K562 (cell line): ENCODE data around the gene INMT. TPM values are rescaled to one million over a fixed set of nuclear protein-coding genes. Genes with fewer than 3 reads are reported as not detected.

Experiments
- ATAC-seq: fragments of 200-7000 bp; cut with Tn5 transposase; 3 replicates; pipeline ENCODE4 v1.9.1; 2020; ENCODE audit warnings: moderate library complexity
- BruUV-seq: library from RNA; stranded (reverse); fragments of 400-500 nt; replicated peaks from 2 replicates; lab custom pipeline; 2021; lab: Mats Ljungman, UMichigan
- CTCF ChIA-PET: fragments of 300-600 bp; formaldehyde crosslinking; extraction: SDS; loops from one replicate; lab custom pipeline; 2021; ENCODE audit warnings: low intra/inter-chr PET ratio; lab: Yijun Ruan, JAX
- POLR2A ChIA-PET: fragments of 300-600, 350-650 bp; sonication (Branson Sonifier 250); formaldehyde crosslinking; extraction: SDS; loops from one replicate; lab custom pipeline; 2021; ENCODE audit warnings: antibody characterized with exemption, inconsistent platforms; lab: Yijun Ruan, JAX
- DNase-seq, 4 experiments: peaks; one replicate each; pipeline versions ENCODE4 v3.0.0 to v3.0.0-alpha.2; 2011 to 2018; ENCODE audit warnings: low spot score in 3 of 4, mixed read lengths in 3 of 4; ENCODE audit errors: extremely low read depth in 1 of 4
- FAIRE-seq: peaks from 2 replicates; lab custom pipeline; 2011; peaks lifted over from hg19 to GRCh38; lab: Jason Lieb, UNC
- H2AFZ ChIP-seq: 2 replicates; pipeline ENCODE4 v1.6.0; 2011; ENCODE audit warnings: low read depth, low read length, control low read depth, inconsistent platforms
- H3K27ac ChIP-seq: fragments of 200-600 bp; 3 replicates; pipeline ENCODE4 v1.8.0; 2011; ENCODE audit warnings: low read depth, mild to moderate bottlenecking, control low read depth, inconsistent platforms, low read length, moderate library complexity, mixed read lengths; ENCODE audit errors: extremely low read depth
- H3K27me3 ChIP-seq, 2 experiments: fragments of 300-600 bp in 1 of 2; 2 replicates in 1 of 2; 3 replicates in 1 of 2; pipeline versions ENCODE4 v1.6.0 to v1.8.0; 2011; ENCODE audit warnings: inconsistent platforms in 2 of 2, low read length in 2 of 2, mild to moderate bottlenecking in 1 of 2, mixed read lengths in 1 of 2, moderate library complexity in 1 of 2; ENCODE audit not compliant: control insufficient read depth in 2 of 2, insufficient read depth in 2 of 2
- H3K36me3 ChIP-seq: fragments of 300-600 bp; 3 replicates; pipeline ENCODE4 v1.8.0; 2011; ENCODE audit warnings: mild to moderate bottlenecking, low read length, inconsistent platforms; ENCODE audit not compliant: control insufficient read depth, insufficient read depth
- H3K4me1 ChIP-seq, 2 experiments: fragments of 200-600 bp in 1 of 2; replicated peaks in 1 of 2; 2 replicates in 1 of 2; 3 replicates in 1 of 2; pipeline versions ENCODE4 v1.5.1 to v1.8.0; 2011; ENCODE audit warnings: inconsistent platforms in 2 of 2, low read length in 2 of 2, mild to moderate bottlenecking in 1 of 2, mixed read lengths in 1 of 2, moderate library complexity in 1 of 2; ENCODE audit not compliant: control insufficient read depth in 2 of 2, insufficient read depth in 2 of 2
- H3K4me2 ChIP-seq: 2 replicates; pipeline ENCODE4 v1.6.1; 2011; ENCODE audit warnings: low read length, control low read depth, inconsistent platforms, mixed read lengths; ENCODE audit not compliant: insufficient read depth
- H3K4me3 ChIP-seq: fragments of 200-600 bp; sonication (generic), shearing (Covaris generic); 2 replicates; pipeline ENCODE4 v1.5.1; 2016; ENCODE audit warnings: control low read depth, inconsistent platforms
- H3K79me2 ChIP-seq: fragments of 200-600 bp; 3 replicates; pipeline ENCODE4 v1.8.0; 2011; ENCODE audit warnings: low read length, inconsistent platforms; ENCODE audit not compliant: control insufficient read depth, insufficient read depth
- H3K9ac ChIP-seq, 2 experiments: 2 replicates each; pipeline versions ENCODE4 v1.6.0 to v1.6.1; 2011; ENCODE audit warnings: low read depth in 2 of 2, low read length in 2 of 2, control low read depth in 1 of 2, inconsistent platforms in 1 of 2, mild to moderate bottlenecking in 1 of 2, mixed read lengths in 1 of 2; ENCODE audit not compliant: insufficient read depth in 1 of 2
- H3K9me1 ChIP-seq: one replicate; pipeline ENCODE4 v1.6.0; 2011; ENCODE audit warnings: inconsistent platforms, mild to moderate bottlenecking, low read length, moderate library complexity; ENCODE audit not compliant: control insufficient read depth, insufficient read depth
- H3K9me3 ChIP-seq: replicated peaks from 2 replicates; pipeline ENCODE4 v1.5.1; 2011; ENCODE audit warnings: low read depth, low read length, inconsistent platforms; ENCODE audit not compliant: control insufficient read depth, insufficient read depth
- H4K20me1 ChIP-seq: replicated peaks from 2 replicates; pipeline ENCODE4 v1.6.1; 2011; ENCODE audit warnings: low read length, inconsistent platforms, mixed read lengths; ENCODE audit not compliant: control insufficient read depth, insufficient read depth
- ILK ChIP-seq: fragments of 450-650 bp; IDR thresholded peaks from 2 replicates; pipeline ENCODE4 v1.6.1; 2016; ENCODE audit warnings: missing genetic modification characterization, low read depth, mild to moderate bottlenecking, missing compliant biosample characterization, moderate library complexity, borderline replicate concordance
- KLF1 ChIP-seq: fragments of 450-650 bp; IDR thresholded peaks from 2 replicates; pipeline ENCODE4 v1.6.1; 2016; ENCODE audit warnings: missing genetic modification characterization, missing compliant biosample characterization
- MIER1 ChIP-seq: fragments of 450-650 bp; IDR thresholded peaks from 2 replicates; pipeline ENCODE4 v1.6.1; 2016; ENCODE audit warnings: antibody characterized with exemption, mild to moderate bottlenecking, low read depth
- RBM15 ChIP-seq: fragments of 200-400 bp; formaldehyde crosslinking; IDR thresholded peaks from 2 replicates; pipeline ENCODE4 v1.6.1; 2018; ENCODE audit warnings: mild to moderate bottlenecking, low read length, moderate library complexity; ENCODE audit not compliant: insufficient read depth
- ZNF3 ChIP-seq: fragments of 250-450 bp; sonication (Bioruptor Pico); IDR thresholded peaks from 2 replicates; pipeline ENCODE4 v1.5.0; 2021; ENCODE audit warnings: mild to moderate bottlenecking, moderate library complexity
- ZNF699 ChIP-seq: fragments of 250-450 bp; sonication (Bioruptor Pico); IDR thresholded peaks from 2 replicates; pipeline ENCODE4 v1.8.0; 2021; ENCODE audit warnings: mild to moderate bottlenecking, moderate library complexity; ENCODE audit not compliant: insufficient replicate concordance
- ZNF717 ChIP-seq: fragments of 250-450 bp; sonication (Bioruptor Pico); IDR thresholded peaks from 2 replicates; pipeline ENCODE4 v1.5.0; 2021
- WGBS: fragments of 100-300 bp; shearing (Covaris generic); methylation state at CpG from one replicate; pipeline ENCODE4 v1.1.6; 2016; ENCODE audit warnings: low coverage, mixed read lengths; ENCODE audit not compliant: insufficient coverage; ENCODE audit errors: missing lambda C conversion rate; 5-methylcytosine and 5-hydroxymethylcytosine counted together
- in situ Hi-C: fragments of 300-500 bp; cut with MboI; formaldehyde crosslinking; loops from 4 replicates; pipeline ENCODE4 v1.15.0; 2018; ENCODE audit warnings: inconsistent platforms, mixed read lengths
- intact Hi-C: fragments of 100-400 bp; cut with micrococcal nuclease; formaldehyde crosslinking; loops from 2 replicates; pipeline ENCODE4 v1.14.2; 2022
- polyA plus RNA-seq, 8 experiments: library from polyadenylated mRNA; depleted of rRNA in 4 of 8; stranded (reverse) in 5 of 8; unstranded in 3 of 8; fragments of >200 nt; fragmentation: Nextera tagmentation in 2 of 8; fragmentation: Illumina TruSeq in 1 of 8; extraction: Ambion mirVana in 2 of 8; extraction: Trizol in 1 of 8; gene quantifications; 2 replicates each; pipeline versions ENCODE4 v1.2.1 to v1.2.3, GENCODE V29; 2011 to 2014; ENCODE audit warnings: inconsistent platforms in 1 of 8, missing spikeins in 1 of 8
- total RNA-seq, 7 experiments: library from RNA; depleted of rRNA in 6 of 7; stranded (reverse); fragments of >200 nt in 6 of 7; fragmentation: Illumina TruSeq in 2 of 7; extraction: Trizol in 2 of 7; gene quantifications; 2 replicates each; pipeline versions ENCODE4 v1.2.1 to v1.2.3, GENCODE V29; 2011 to 2021; ENCODE audit warnings: low replicate concordance in 1 of 7
- TF ChIP-seq, protein P1 (sequence below): sonication (generic); formaldehyde crosslinking; IDR thresholded peaks from 2 replicates; pipeline ENCODE4 v1.8.0; 2022; ENCODE audit warnings: mild to moderate bottlenecking, missing genetic modification reagents

Gene INMT
- total and polyA plus RNA-seq, 9 of the 15 experiments (the other 6 are each of a cell fraction or from before 2014, with no cell fraction given), result 0.04 to 0.27 TPM; not detected in 7

DNA sequence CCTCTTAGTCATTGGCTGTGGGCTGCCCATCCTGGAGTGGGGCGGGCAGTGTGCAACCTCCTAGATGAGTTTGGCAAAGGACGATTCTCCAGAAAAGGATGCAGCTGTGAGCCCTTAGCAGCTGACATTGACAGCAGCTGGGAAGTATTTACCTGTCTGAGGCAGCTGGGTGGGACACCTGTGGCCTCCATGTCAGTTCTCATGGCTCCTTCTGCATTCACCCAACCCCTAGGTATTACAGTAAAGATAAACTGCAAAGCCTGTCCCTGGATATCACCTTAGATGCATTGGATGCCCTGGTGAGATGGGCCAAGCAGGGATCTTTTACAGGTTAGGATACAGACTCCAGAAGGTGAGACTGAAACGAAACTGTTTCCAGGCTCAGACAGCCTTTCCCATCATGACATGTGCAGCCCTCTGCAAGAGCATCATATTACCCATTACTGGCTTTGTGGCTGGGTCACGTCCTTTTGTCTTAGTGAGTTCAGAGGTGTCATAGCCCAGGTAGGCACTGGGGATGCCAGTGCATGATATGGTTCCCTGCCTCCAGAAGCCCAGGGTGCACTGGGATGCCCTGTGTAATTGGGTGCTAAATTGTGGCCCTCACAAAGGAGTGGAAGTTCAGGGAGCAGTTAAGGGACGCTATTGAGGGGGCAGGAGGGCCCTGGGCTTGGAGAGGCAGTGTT is 48.2 kb downstream of the INMT start:
- H3K9me1 ChIP-seq, result no peaks in the 10 kb centered on the region
- FAIRE-seq (no peak), ATAC-seq (peak; percentile 20; the same call in 2 of the 3 replicates), DNase-seq (no peak)
- no peaks in the 10 kb centered on the region for H3K9me3 ChIP-seq
- no peaks in the 10 kb centered on the region; a peak in 2 of 5 replicates for H3K4me1 ChIP-seq
- no peaks in the 10 kb centered on the region for H3K27me3 ChIP-seq
- CTCF ChIA-PET, result interaction anchor here (0.6 to 2.0 kb wide), 6 partner anchors 139 to 327 kb away, joined by 3 to 16 read pairs (median 5); no protein-coding TSS in a partner anchor
- H4K20me1 ChIP-seq, result peaks cover 5% of the 10 kb centered on the region; the same call in 1 of the 2 replicates
- H3K27ac ChIP-seq, result no peak overlapping the region
- H3K36me3 ChIP-seq, result peaks cover 53% of the 10 kb centered on the region; the same call in 2 of the 3 replicates
- POLR2A ChIA-PET, result interaction anchor here (0.7 to 1.4 kb wide), 3 partner anchors 9 to 178 kb away, joined by 3 read pairs; no protein-coding TSS in a partner anchor
- H3K4me3 ChIP-seq, result no peak overlapping the region
- no peak overlapping the region for H2AFZ ChIP-seq
- in situ Hi-C loops (loop anchor here (5.0 kb wide), 3 partner anchors 53 to 322 kb away; no protein-coding TSS in a partner anchor), intact Hi-C loops (loop anchor here (1.0 to 5.0 kb wide), 3 partner anchors 97 to 323 kb away; no protein-coding TSS in a partner anchor)
- H3K4me2 ChIP-seq, result no peak overlapping the region
- no peak for TF ChIP-seq MIER1
- TF ChIP-seq ILK (tag), result no peak
- no peak for TF ChIP-seq KLF1
- TF ChIP-seq, protein P1, sequence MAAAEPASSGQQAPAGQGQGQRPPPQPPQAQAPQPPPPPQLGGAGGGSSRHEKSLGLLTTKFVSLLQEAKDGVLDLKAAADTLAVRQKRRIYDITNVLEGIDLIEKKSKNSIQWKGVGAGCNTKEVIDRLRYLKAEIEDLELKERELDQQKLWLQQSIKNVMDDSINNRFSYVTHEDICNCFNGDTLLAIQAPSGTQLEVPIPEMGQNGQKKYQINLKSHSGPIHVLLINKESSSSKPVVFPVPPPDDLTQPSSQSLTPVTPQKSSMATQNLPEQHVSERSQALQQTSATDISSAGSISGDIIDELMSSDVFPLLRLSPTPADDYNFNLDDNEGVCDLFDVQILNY, result no peak
- no peak for TF ChIP-seq RBM15
- TF ChIP-seq ZNF699 (CRISPR knock-in tag), result no peak
- no peak for TF ChIP-seq ZNF717 (CRISPR knock-in tag)
- TF ChIP-seq ZNF3, result no peak
- 60% methylated on average over 5 of the region's 5 CpGs for WGBS
- no peak overlapping the region for H3K9ac ChIP-seq
- H3K79me2 ChIP-seq, result no peaks in the 10 kb centered on the region
- no TSS peak for BruUV-seq
